Suprapubic skin (tissue), 4 donors: ENCODE results near the gene IL13RA1. TPM values are rescaled to one million over a fixed set of nuclear protein-coding genes. Genes with fewer than 3 reads are reported as not detected.
"Not testable (repeated sequence)": the region's sequence is repeated elsewhere in the genome, so short reads cannot be mapped to it uniquely, and the experiment has no call there.

Source experiments
- DNase-seq, 2 donors: peaks; one replicate each; pipeline ENCODE4 v3.0.0-alpha.2; 2019; ENCODE audit warnings: low spot score in 2 of 2
- H3K27ac ChIP-seq: fragments of 200-600 bp; sonication (generic); one replicate; pipeline ENCODE4 v1.5.1; 2019
- H3K27me3 ChIP-seq: fragments of 200-600 bp; sonication (generic); one replicate; pipeline ENCODE4 v1.5.1; 2019
- H3K36me3 ChIP-seq: fragments of 200-600 bp; sonication (generic); one replicate; pipeline ENCODE4 v1.5.1; 2019
- H3K4me1 ChIP-seq: fragments of 200-600 bp; sonication (generic); one replicate; pipeline ENCODE4 v1.5.1; 2019
- H3K4me3 ChIP-seq: fragments of 200-600 bp; sonication (generic); one replicate; pipeline ENCODE4 v1.5.1; 2019; ENCODE audit warnings: mild to moderate bottlenecking
- H3K9me3 ChIP-seq: fragments of 200-600 bp; sonication (generic); one replicate; pipeline ENCODE4 v1.5.1; 2019
- CTCF ChIP-seq, 2 donors: fragments of 200-600 bp in 1 of 2; fragments of 450-650 bp in 1 of 2; sonication (generic) in 1 of 2; IDR thresholded peaks; one replicate each; pipeline ENCODE4 v1.5.1; 2016 to 2019; ENCODE audit warnings: antibody characterized with exemption in 2 of 2, mild to moderate bottlenecking in 1 of 2, moderate library complexity in 1 of 2
- EP300 ChIP-seq: sonication (generic); formaldehyde crosslinking; IDR thresholded peaks from one replicate; pipeline ENCODE4 v1.6.1; 2017; ENCODE audit warnings: antibody characterized with exemption
- POLR2A ChIP-seq, 2 donors: fragments of 450-650 bp; IDR thresholded peaks; one replicate each; pipeline ENCODE4 v1.6.1; 2017; ENCODE audit warnings: antibody characterized with exemption in 2 of 2, mild to moderate bottlenecking in 2 of 2, moderate library complexity in 2 of 2
- POLR2AphosphoS5 ChIP-seq, 3 donors: sonication (generic); formaldehyde crosslinking; IDR thresholded peaks; one replicate each; pipeline ENCODE4 v1.6.1; 2017; ENCODE audit warnings: antibody characterized with exemption in 3 of 3
- WGBS: methylation state at CpG from one replicate; pipeline ENCODE4 v1.1.5; 2018; 5-methylcytosine and 5-hydroxymethylcytosine counted together
- total RNA-seq, 4 donors: library from RNA; depleted of rRNA; stranded (reverse); fragments of >200 nt; gene quantifications; one replicate each; pipeline ENCODE4 v1.1.0, GENCODE V29; 2016

Gene IL13RA1
- total RNA-seq, 4 donors from 2014 or later = 20.7 to 26.2 (median 24.8) TPM

- 72% methylated on average over 7 of the region's 7 CpGs for WGBS
- peaks cover 14% of the 10 kb centered on the region for H3K4me1 ChIP-seq
Observed at GRCh38 chrX:118724775-118725174, 2.6 kb upstream of the IL13RA1 start.

GRCh38 chrX:118726396-118726795 lies 1.0 kb upstream of the IL13RA1 start:
- DNase-seq = no peak
- Histone ChIP-seq H3K9me3 (no peaks in the 10 kb centered on the region), H3K27ac (peak overlapping the region; percentile 96), H3K4me1 (peaks cover 14% of the 10 kb centered on the region), H3K4me3 (no peak overlapping the region), H3K36me3 (no peaks in the 10 kb centered on the region), H3K27me3 (no peaks in the 10 kb centered on the region)
- TF ChIP-seq POLR2A (IDR thresholded peaks at IDR 0.05) = no peak
- no peak for TF ChIP-seq POLR2AphosphoS5 (IDR thresholded peaks at IDR 0.05)
- 81% methylated on average over 3 of the region's 3 CpGs for WGBS

More at GRCh38 chrX:118724775-118725174, 2.6 kb upstream of the IL13RA1 start:
- Histone ChIP-seq H3K36me3 (no peaks in the 10 kb centered on the region), H3K27ac (no peak overlapping the region), H3K27me3 (no peaks in the 10 kb centered on the region), H3K4me3 (no peak overlapping the region), H3K9me3 (no peaks in the 10 kb centered on the region)
- TF ChIP-seq POLR2A (IDR thresholded peaks at IDR 0.05) = no peak
- TF ChIP-seq CTCF (IDR thresholded peaks at IDR 0.05) = no peak
- no peak for TF ChIP-seq EP300
- TF ChIP-seq POLR2AphosphoS5 (IDR thresholded peaks at IDR 0.05) = no peak
- no peak for DNase-seq

GRCh38 chrX:118727686-118728339 lies 407 bp downstream of the IL13RA1 start:
- peaks cover 14% of the 10 kb centered on the region for H3K4me1 ChIP-seq
- no peak for TF ChIP-seq CTCF (IDR thresholded peaks at IDR 0.05)
- TF ChIP-seq POLR2AphosphoS5 (IDR thresholded peaks at IDR 0.05) = no peak
- TF ChIP-seq POLR2A (IDR thresholded peaks at IDR 0.05) = no peak
- H3K27me3 ChIP-seq = no peaks in the 10 kb centered on the region
- 42% methylated on average over 21 of the region's 73 CpGs for WGBS
- H3K27ac ChIP-seq = peak overlapping the region; percentile 96
- no peaks in the 10 kb centered on the region for H3K36me3 ChIP-seq
- peak in 1 of 2 donors; percentile 73 for DNase-seq
- peak overlapping the region; percentile 80 for H3K4me3 ChIP-seq
- H3K9me3 ChIP-seq = no peaks in the 10 kb centered on the region

GRCh38 chrX:118729042-118729652 lies 1.7 kb downstream of the IL13RA1 start:
- no peaks in the 10 kb centered on the region for H3K36me3 ChIP-seq
- DNase-seq = no peak
- WGBS = 85% methylated on average over 3 of the region's 3 CpGs
- no peaks in the 10 kb centered on the region for H3K9me3 ChIP-seq
- no peak overlapping the region for H3K27ac ChIP-seq
- H3K4me3 ChIP-seq = peak overlapping the region; percentile 80
- H3K4me1 ChIP-seq = peaks cover 14% of the 10 kb centered on the region
- H3K27me3 ChIP-seq = no peaks in the 10 kb centered on the region
- TF ChIP-seq EP300 (no peak), POLR2AphosphoS5 (IDR thresholded peaks at IDR 0.05) (no peak), POLR2A (IDR thresholded peaks at IDR 0.05) (no peak), CTCF (IDR thresholded peaks at IDR 0.05) (no peak)

GRCh38 chrX:118730500-118731247 lies 3.3 kb downstream of the IL13RA1 start:
- no peak for TF ChIP-seq POLR2AphosphoS5 (IDR thresholded peaks at IDR 0.05)
- no peak for TF ChIP-seq CTCF (IDR thresholded peaks at IDR 0.05)
- no peak for TF ChIP-seq EP300
- no peak for TF ChIP-seq POLR2A (IDR thresholded peaks at IDR 0.05)
- Histone ChIP-seq H3K4me3 (peak overlapping the region; percentile 14), H3K27me3 (no peaks in the 10 kb centered on the region), H3K4me1 (peaks cover 11% of the 10 kb centered on the region), H3K27ac (peak overlapping the region; percentile 59), H3K36me3 (no peaks in the 10 kb centered on the region), H3K9me3 (no peaks in the 10 kb centered on the region)
- no peak for DNase-seq
- WGBS = 56% methylated on average over 4 of the region's 4 CpGs

- not testable (repeated sequence) for H3K9me3 ChIP-seq, H3K36me3 ChIP-seq, H3K4me3 ChIP-seq, DNase-seq, H3K27ac ChIP-seq, H3K4me1 ChIP-seq, H3K27me3 ChIP-seq
- WGBS = 92% methylated on average over 3 of the region's 3 CpGs
Observed at GRCh38 chrX:118732551-118732950, 5.1 kb downstream of the IL13RA1 start.
